Keratinocyte (primary cell): ENCODE results near the gene C6orf62.
"Not testable (repeated sequence)": the region's sequence is repeated elsewhere in the genome, so short reads cannot be mapped to it uniquely, and the experiment has no call there.

Experiments used
- CTCF ChIP-seq, 3 experiments: IDR thresholded peaks in 1 of 3; conservative IDR thresholded peaks in 1 of 3; optimal IDR thresholded peaks in 1 of 3; 2 replicates in 2 of 3; 3 replicates in 1 of 3; pipeline versions ENCODE3 to v1.5.1; 2011; ENCODE audit warnings: low read length in 3 of 3, mild to moderate bottlenecking in 3 of 3, moderate library complexity in 2 of 3, control low read depth in 1 of 3, inconsistent platforms in 1 of 3; ENCODE audit not compliant: insufficient read depth in 2 of 3; ENCODE audit errors: extremely low read depth in 1 of 3
- EZH2 ChIP-seq: IDR thresholded peaks from one replicate; pipeline ENCODE4 v1.6.1; 2012; ENCODE audit warnings: inconsistent platforms, mild to moderate bottlenecking, low read length, moderate library complexity

DNA sequence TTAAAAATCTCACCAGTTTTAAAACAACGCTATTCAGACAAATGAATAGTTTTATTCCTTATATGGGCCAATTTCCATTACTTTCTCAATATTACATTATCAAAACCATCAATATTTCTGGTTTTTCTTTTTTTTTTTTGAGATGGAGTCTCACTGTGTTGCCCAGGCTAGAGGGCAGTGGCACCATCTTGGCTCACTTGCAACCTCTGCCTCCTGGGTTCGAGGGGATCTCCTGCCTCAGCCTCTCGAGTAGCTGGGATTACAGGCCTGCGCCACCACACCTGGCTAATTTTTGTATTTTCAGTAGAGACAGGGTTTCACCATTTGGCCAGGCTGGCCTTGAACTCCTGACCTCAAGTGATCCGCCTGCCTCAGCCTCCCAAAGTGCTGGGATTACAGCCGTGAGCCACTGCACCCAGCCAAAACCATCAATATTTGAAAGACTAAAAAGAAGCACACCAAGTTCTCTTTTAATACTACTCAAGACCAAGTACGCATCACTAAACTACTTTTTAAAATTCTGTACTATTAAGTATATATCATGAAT is 2.3 kb downstream of the C6orf62 start:
- not testable (repeated sequence) for TF ChIP-seq CTCF (optimal IDR thresholded peaks at IDR 0.05 in 1 of 3, IDR thresholded peaks at IDR 0.05 in 1 of 3, conservative IDR thresholded peaks at IDR 0.05 in 1 of 3; ENCODE audit: extremely low read depth in 1 of 3, insufficient read depth in 2 of 3, low read length in 3 of 3); EZH2
